GM19324 (cell line): ENCODE results near the gene TTC1.
A peak's percentile ranks its signal among the peaks of the same experiment; 100 is the strongest.

ENCODE experiments used
- ATAC-seq: cut with Tn5 transposase; IDR thresholded peaks from one replicate; pipeline ENCODE4 v1.9.1; 2021; ENCODE audit warnings: mild to moderate bottlenecking, moderate library complexity; ENCODE audit not compliant: unreplicated experiment, low FRiP score

TTC1 gene

GRCh38 chr5:160082614-160083500 is 73.9 kb downstream of the TTC1 start:
- no peak for ATAC-seq

- no peak for ATAC-seq
These were observed 74.6 kb downstream of the TTC1 start for GRCh38 chr5:160083501-160083900.

GRCh38 chr5:160084144-160084543 is 75.2 kb downstream of the TTC1 start:
- no peak for ATAC-seq

GRCh38 chr5:160087199-160087598 is 78.3 kb downstream of the TTC1 start:
- ATAC-seq: no peak

- ATAC-seq: no peak
These were observed 79.9 kb downstream of the TTC1 start for GRCh38 chr5:160088805-160089204.

- no peak for ATAC-seq
These were observed 80.6 kb downstream of the TTC1 start for GRCh38 chr5:160089531-160089930.

- no peak for ATAC-seq
These were observed 81.1 kb downstream of the TTC1 start for GRCh38 chr5:160090059-160090458.

- no peak for ATAC-seq
These were observed 83.6 kb downstream of the TTC1 start for GRCh38 chr5:160092514-160092913.

- peak; percentile 81 for ATAC-seq
These were observed 84.2 kb downstream of the TTC1 start for GRCh38 chr5:160092960-160093707.

- no peak for ATAC-seq
These were observed 87.2 kb downstream of the TTC1 start for GRCh38 chr5:160096178-160096577.

GRCh38 chr5:160097991-160098390 is 89.1 kb downstream of the TTC1 start:
- ATAC-seq: no peak

- peak; percentile 76 for ATAC-seq
These were observed 96.9 kb downstream of the TTC1 start for GRCh38 chr5:160105686-160106360.

- no peak for ATAC-seq
These were observed 99.2 kb downstream of the TTC1 start for GRCh38 chr5:160108124-160108523.
